ENCODE results near the gene RABGAP1L.

The RABGAP1L gene

GRCh38 chr1:174720618-174721017 lies 561.3 kb downstream of the RABGAP1L start:
- no peaks in the 10 kb centered on the region for H3K27me3 Mint-ChIP-seq
- no peak for ATAC-seq
- no peak overlapping the region for H3K27ac Mint-ChIP-seq
- H3K4me1 Mint-ChIP-seq = no peaks in the 10 kb centered on the region
- no peaks in the 10 kb centered on the region for H3K9me3 Mint-ChIP-seq
- H3K4me3 Mint-ChIP-seq = no peak overlapping the region
- DNase-seq = no peak

GRCh38 chr1:174721246-174721645 lies 561.9 kb downstream of the RABGAP1L start:
- Mint-ChIP-seq H3K27ac (no peak overlapping the region), H3K4me3 (no peak overlapping the region), H3K27me3 (no peaks in the 10 kb centered on the region), H3K4me1 (no peaks in the 10 kb centered on the region), H3K9me3 (no peaks in the 10 kb centered on the region)
- no peak for ATAC-seq
- DNase-seq = no peak

GRCh38 chr1:174723816-174724215 lies 564.5 kb downstream of the RABGAP1L start:
- ATAC-seq (no peak), DNase-seq (no peak)
- H3K4me3 Mint-ChIP-seq = no peak overlapping the region
- no peaks in the 10 kb centered on the region for H3K27me3 Mint-ChIP-seq
- no peaks in the 10 kb centered on the region for H3K4me1 Mint-ChIP-seq
- H3K9me3 Mint-ChIP-seq = no peaks in the 10 kb centered on the region
- H3K27ac Mint-ChIP-seq = no peak overlapping the region

GRCh38 chr1:174724219-174724618 lies 564.9 kb downstream of the RABGAP1L start:
- H3K4me1 Mint-ChIP-seq = no peaks in the 10 kb centered on the region
- H3K27ac Mint-ChIP-seq = no peak overlapping the region
- ATAC-seq (no peak), DNase-seq (no peak)
- no peaks in the 10 kb centered on the region for H3K27me3 Mint-ChIP-seq
- no peaks in the 10 kb centered on the region for H3K9me3 Mint-ChIP-seq
- no peak overlapping the region for H3K4me3 Mint-ChIP-seq

GRCh38 chr1:174726167-174726879 lies 567.0 kb downstream of the RABGAP1L start:
- H3K4me1 Mint-ChIP-seq = no peaks in the 10 kb centered on the region
- ATAC-seq = no peak
- H3K27me3 Mint-ChIP-seq = no peaks in the 10 kb centered on the region
- H3K9me3 Mint-ChIP-seq = no peaks in the 10 kb centered on the region
- no peak for DNase-seq
- H3K27ac Mint-ChIP-seq = peak overlapping the region in 1 of 2 donors; percentile 48
- H3K4me3 Mint-ChIP-seq = no peak overlapping the region

- ATAC-seq = no peak
- Mint-ChIP-seq H3K4me1 (no peaks in the 10 kb centered on the region), H3K27me3 (no peaks in the 10 kb centered on the region), H3K4me3 (no peak overlapping the region), H3K9me3 (no peaks in the 10 kb centered on the region), H3K27ac (no peak overlapping the region)
- no peak for DNase-seq
Observed at GRCh38 chr1:174726880-174727585, 567.7 kb downstream of the RABGAP1L start.

GRCh38 chr1:174734270-174734669 lies 575.0 kb downstream of the RABGAP1L start:
- Mint-ChIP-seq H3K4me3 (no peak overlapping the region), H3K4me1 (no peaks in the 10 kb centered on the region), H3K27me3 (no peaks in the 10 kb centered on the region), H3K27ac (no peak overlapping the region), H3K9me3 (peaks cover 7 to 9% of the 10 kb centered on the region in 2 donors)
- ATAC-seq = no peak
- no peak for DNase-seq

- H3K4me1 Mint-ChIP-seq = no peaks in the 10 kb centered on the region
- DNase-seq = no peak
- no peak overlapping the region for H3K27ac Mint-ChIP-seq
- no peaks in the 10 kb centered on the region for H3K27me3 Mint-ChIP-seq
- no peak overlapping the region for H3K4me3 Mint-ChIP-seq
- no peak for ATAC-seq
- H3K9me3 Mint-ChIP-seq = peaks cover 7 to 9% of the 10 kb centered on the region in 2 donors
Observed at GRCh38 chr1:174736831-174737230, 577.5 kb downstream of the RABGAP1L start.

- Mint-ChIP-seq H3K9me3 (peaks cover 7 to 9% of the 10 kb centered on the region in 2 donors), H3K4me3 (no peak overlapping the region), H3K27me3 (no peaks in the 10 kb centered on the region), H3K4me1 (no peaks in the 10 kb centered on the region), H3K27ac (no peak overlapping the region)
- ATAC-seq = no peak
- no peak for DNase-seq
Observed at GRCh38 chr1:174740249-174740968, 581.1 kb downstream of the RABGAP1L start.

- no peak overlapping the region for H3K27ac Mint-ChIP-seq
- no peaks in the 10 kb centered on the region for H3K4me1 Mint-ChIP-seq
- DNase-seq = no peak
- ATAC-seq = no peak
- no peak overlapping the region for H3K4me3 Mint-ChIP-seq
- no peaks in the 10 kb centered on the region for H3K27me3 Mint-ChIP-seq
- H3K9me3 Mint-ChIP-seq = no peaks in the 10 kb centered on the region
Observed at GRCh38 chr1:174742805-174743653, 583.7 kb downstream of the RABGAP1L start.

- no peak for DNase-seq
Observed at GRCh38 chr1:174743654-174744561, 584.6 kb downstream of the RABGAP1L start.

GRCh38 chr1:174744886-174745285 lies 585.6 kb downstream of the RABGAP1L start:
- DNase-seq (no peak), ATAC-seq (no peak)
- H3K27me3 Mint-ChIP-seq = no peaks in the 10 kb centered on the region
- H3K4me1 Mint-ChIP-seq = no peaks in the 10 kb centered on the region
- H3K27ac Mint-ChIP-seq = peak overlapping the region in 1 of 2 donors; percentile 54
- no peaks in the 10 kb centered on the region for H3K9me3 Mint-ChIP-seq
- no peak overlapping the region for H3K4me3 Mint-ChIP-seq

More at GRCh38 chr1:174743654-174744561, 584.6 kb downstream of the RABGAP1L start:
- H3K4me1 Mint-ChIP-seq = no peaks in the 10 kb centered on the region
- H3K27me3 Mint-ChIP-seq = no peaks in the 10 kb centered on the region
- ATAC-seq = no peak
- no peak overlapping the region for H3K27ac Mint-ChIP-seq
- no peaks in the 10 kb centered on the region for H3K9me3 Mint-ChIP-seq
- H3K4me3 Mint-ChIP-seq = no peak overlapping the region

- Mint-ChIP-seq H3K4me3 (no peak overlapping the region), H3K27me3 (no peaks in the 10 kb centered on the region), H3K9me3 (no peaks in the 10 kb centered on the region), H3K27ac (no peak overlapping the region), H3K4me1 (no peaks in the 10 kb centered on the region)
- DNase-seq (no peak), ATAC-seq (no peak)
Observed at GRCh38 chr1:174746024-174746808, 586.9 kb downstream of the RABGAP1L start.

- no peak for DNase-seq
- ATAC-seq = no peak
- no peaks in the 10 kb centered on the region for H3K27me3 Mint-ChIP-seq
- H3K4me3 Mint-ChIP-seq = no peak overlapping the region
- H3K27ac Mint-ChIP-seq = no peak overlapping the region
- H3K9me3 Mint-ChIP-seq = no peaks in the 10 kb centered on the region
- no peaks in the 10 kb centered on the region for H3K4me1 Mint-ChIP-seq
Observed at GRCh38 chr1:174747613-174748012, 588.3 kb downstream of the RABGAP1L start.

Measured in stimulated activated naive CD8-positive, alpha-beta T cell treated with anti-CD3 and anti-CD28 coated beads, Interleukin-15, amount 100 ng/mL, for 72 hours (primary cell).